HepG2 (cell line): Measurements from ENCODE around the gene KIF22. TPM values are rescaled to one million over a fixed set of nuclear protein-coding genes. Genes with fewer than 3 reads are reported as not detected.
A peak's percentile ranks its signal among the peaks of the same experiment; 100 is the strongest.

Source experiments
- ATF1 ChIP-seq: IDR thresholded peaks from 2 replicates; pipeline ENCODE4 v1.6.1; 2016; ENCODE audit warnings: mild to moderate bottlenecking, control low read depth
- DNMT1 ChIP-seq: sonication (generic); formaldehyde crosslinking; IDR thresholded peaks from 2 replicates; pipeline ENCODE4 v1.5.1; 2020; ENCODE audit warnings: mild to moderate bottlenecking, missing genetic modification reagents
- DNMT3B ChIP-seq: conservative IDR thresholded peaks from 2 replicates; pipeline ENCODE4 v1.6.1; 2016; ENCODE audit warnings: missing biosample characterization, control low read depth
- EEA1 ChIP-seq: sonication (generic); formaldehyde crosslinking; IDR thresholded peaks from 2 replicates; pipeline ENCODE4 v1.5.1; 2020; ENCODE audit warnings: mild to moderate bottlenecking, missing genetic modification reagents, borderline replicate concordance
- FOSL2 ChIP-seq: sonication (generic); formaldehyde crosslinking; IDR thresholded peaks from 2 replicates; pipeline ENCODE4 v1.4.0; 2020; ENCODE audit warnings: missing genetic modification reagents
- FOXK1 ChIP-seq: sonication (generic); formaldehyde crosslinking; IDR thresholded peaks from 2 replicates; pipeline ENCODE4 v1.4.0; 2020; ENCODE audit warnings: low read depth, missing genetic modification reagents, borderline replicate concordance
- KDM2A ChIP-seq: sonication (generic); formaldehyde crosslinking; IDR thresholded peaks from 2 replicates; pipeline ENCODE4 v1.4.0; 2020; ENCODE audit warnings: low read depth, missing genetic modification reagents, borderline replicate concordance
- MXD1 ChIP-seq: sonication (generic); formaldehyde crosslinking; IDR thresholded peaks from 2 replicates; pipeline ENCODE4 v1.4.0; 2020; ENCODE audit warnings: mild to moderate bottlenecking, missing genetic modification reagents
- NCOA5 ChIP-seq: sonication (generic); formaldehyde crosslinking; IDR thresholded peaks from 2 replicates; pipeline ENCODE4 v1.4.0; 2020; ENCODE audit warnings: missing genetic modification reagents
- PAXIP1 ChIP-seq: sonication (generic); formaldehyde crosslinking; conservative IDR thresholded peaks from 2 replicates; pipeline ENCODE4 v1.4.0; 2020; ENCODE audit warnings: mild to moderate bottlenecking, missing genetic modification reagents, moderate library complexity
- PLRG1 ChIP-seq: fragments of 450-650 bp; conservative IDR thresholded peaks from 2 replicates; pipeline ENCODE4 v1.6.1; 2016
- SRSF9 ChIP-seq: fragments of 200-400 bp; formaldehyde crosslinking; IDR thresholded peaks from 2 replicates; pipeline ENCODE4 v1.6.1; 2018; ENCODE audit warnings: borderline replicate concordance, mild to moderate bottlenecking, low read depth, low read length; ENCODE audit not compliant: insufficient read depth, poor library complexity, severe bottlenecking
- THAP8 ChIP-seq: sonication (generic); formaldehyde crosslinking; IDR thresholded peaks from 2 replicates; pipeline ENCODE4 v1.5.1; 2020; ENCODE audit warnings: missing genetic modification reagents, mild to moderate bottlenecking, borderline replicate concordance
- ZBTB39 ChIP-seq: sonication (generic); formaldehyde crosslinking; IDR thresholded peaks from 2 replicates; pipeline ENCODE4 v1.5.0; 2020; ENCODE audit warnings: missing genetic modification reagents
- ZEB1 ChIP-seq: IDR thresholded peaks from 2 replicates; pipeline ENCODE4 v1.6.1; 2012; ENCODE audit warnings: mild to moderate bottlenecking, low read depth, inconsistent platforms; ENCODE audit not compliant: insufficient replicate concordance
- ZFY ChIP-seq: sonication (generic); formaldehyde crosslinking; IDR thresholded peaks from 2 replicates; pipeline ENCODE4 v1.4.0; 2020; ENCODE audit warnings: missing genetic modification reagents
- ZMAT5 ChIP-seq: sonication (generic); formaldehyde crosslinking; IDR thresholded peaks from 2 replicates; pipeline ENCODE4 v1.5.0; 2020; ENCODE audit warnings: mild to moderate bottlenecking, low read depth, missing genetic modification reagents, borderline replicate concordance
- ZNF234 ChIP-seq: sonication (generic); formaldehyde crosslinking; conservative IDR thresholded peaks from 2 replicates; pipeline ENCODE4 v1.5.1; 2020; ENCODE audit warnings: mild to moderate bottlenecking, missing genetic modification reagents
- ZNF747 ChIP-seq: sonication (generic); formaldehyde crosslinking; IDR thresholded peaks from 2 replicates; pipeline ENCODE4 v1.8.1; 2023; ENCODE audit warnings: missing genetic modification reagents, mild to moderate bottlenecking, borderline replicate concordance
- ZNF883 ChIP-seq: sonication (generic); formaldehyde crosslinking; IDR thresholded peaks from 2 replicates; pipeline ENCODE4 v1.5.1; 2020; ENCODE audit warnings: mild to moderate bottlenecking, missing genetic modification reagents; ENCODE audit errors: not compliant biosample characterization
- polyA plus RNA-seq, 8 experiments: library from polyadenylated mRNA; depleted of rRNA in 3 of 8; stranded (reverse) in 7 of 8; unstranded in 1 of 8; fragments of >200 nt; fragmentation: Illumina TruSeq in 4 of 8; extraction: Trizol in 4 of 8; gene quantifications; 2 replicates each; pipeline versions ENCODE4 v1.2.1 to v1.2.3, GENCODE V29; 2011 to 2016; ENCODE audit warnings: low read depth in 4 of 8, missing spikeins in 1 of 8, mixed read lengths in 1 of 8; ENCODE audit not compliant: insufficient read depth in 1 of 8
- total RNA-seq, 5 experiments: library from RNA; depleted of rRNA; stranded (reverse); fragments of >200 nt; fragmentation: Illumina TruSeq; extraction: Trizol; gene quantifications; 2 replicates each; pipeline ENCODE4 v1.2.3, GENCODE V29; 2016; ENCODE audit warnings: low read depth in 1 of 5

The KIF22 gene
- total and polyA plus RNA-seq, 2 of the 13 experiments (the other 11 are each of a cell fraction or from before 2014, with no cell fraction given): 95.8 to 118 TPM

GRCh38 chr16:29815793-29816693 is 25.5 kb downstream of the KIF22 start, which contains the start of gene PAGR1 (continued):
- TF ChIP-seq PAXIP1 (CRISPR knock-in tag): peak; percentile 60; the same call in 1 of the 2 replicates
- TF ChIP-seq ZEB1: no peak
- TF ChIP-seq ZNF234 (CRISPR knock-in tag): no peak
- TF ChIP-seq SRSF9: no peak
- TF ChIP-seq EEA1 (CRISPR knock-in tag): no peak; the same call in 1 of the 2 replicates
- TF ChIP-seq ZNF747 (CRISPR knock-in tag): no peak; the same call in 1 of the 2 replicates
- TF ChIP-seq KDM2A (CRISPR knock-in tag): peak; percentile 93
- TF ChIP-seq NCOA5: no peak
- peak; percentile 80; the same call in 1 of the 2 replicates for TF ChIP-seq FOXK1 (CRISPR knock-in tag)
- TF ChIP-seq FOSL2 (CRISPR knock-in tag): peak; percentile 45
- TF ChIP-seq MXD1 (CRISPR knock-in tag): peak; percentile 88
- TF ChIP-seq DNMT1 (CRISPR knock-in tag): no peak; the same call in 1 of the 2 replicates
- TF ChIP-seq ZNF883: peak; percentile 90
- TF ChIP-seq ZBTB39 (CRISPR knock-in tag): 0 out of 2 replicates have a peak, but pooled peaks have one; percentile 21
- TF ChIP-seq PLRG1: no peak
- TF ChIP-seq DNMT3B: peak; percentile 64
- peak; percentile 72 for TF ChIP-seq ZFY
- TF ChIP-seq ZMAT5 (CRISPR knock-in tag): no peak
- TF ChIP-seq THAP8: 0 out of 2 replicates have a peak, but pooled peaks have one; percentile 12
- no peak; the same call in 1 of the 2 replicates for TF ChIP-seq ATF1 (CRISPR knock-in tag)
